Colonic mucosa (tissue), 4 donors: ENCODE results near the gene MAGI3. TPM values are rescaled to one million over a fixed set of nuclear protein-coding genes. Genes with fewer than 3 reads are reported as not detected.

Source experiments
- DNase-seq: peaks from one replicate; pipeline ENCODE4 v3.0.0-alpha.2; 2020
- H3K27ac ChIP-seq: fragments of 200-600 bp; one replicate; pipeline ENCODE4 v1.8.0; 2021
- H3K27me3 ChIP-seq: fragments of 200-600 bp; one replicate; pipeline ENCODE4 v1.8.0; 2021
- H3K36me3 ChIP-seq: fragments of 200-600 bp; one replicate; pipeline ENCODE4 v1.8.0; 2021
- H3K4me1 ChIP-seq: fragments of 200-600 bp; one replicate; pipeline ENCODE4 v1.8.0; 2021; ENCODE audit warnings: mild to moderate bottlenecking
- H3K4me3 ChIP-seq: fragments of 200-600 bp; one replicate; pipeline ENCODE4 v1.8.0; 2021
- H3K9ac ChIP-seq, 2 donors: one replicate each; pipeline ENCODE4 v1.7.0; 2013; ENCODE audit warnings: control low read depth in 2 of 2, low read depth in 2 of 2, low read length in 2 of 2
- H3K9me3 ChIP-seq: fragments of 200-600 bp; one replicate; pipeline ENCODE4 v1.8.0; 2021
- CTCF ChIP-seq: fragments of 200-600 bp; IDR thresholded peaks from one replicate; pipeline ENCODE4 v1.8.0; 2022; ENCODE audit warnings: antibody characterized with exemption, mild to moderate bottlenecking
- intact Hi-C: fragments of 100-400 bp; cut with DNase I; formaldehyde crosslinking; loops from one replicate; pipeline ENCODE4 v1.14.1; 2022
- total RNA-seq, 2 donors: library from RNA; stranded (reverse); fragmentation: NEBNext Ultra II Directional in 1 of 2; extraction: Animal tissue kit (Norgen Biotek cat#: 25700) in 1 of 2; gene quantifications; one replicate each; pipeline ENCODE4 v1.2.1, GENCODE V29; 2021
- donor health status: healthy.
- donor health status: DM: no; HTN: no; CAD: no.
- donor health status: DM: no; HTN: no; CAD: no.

MAGI3 gene
- total RNA-seq, 2 donors from 2014 or later, result 38.2 to 46.5 TPM

DNA sequence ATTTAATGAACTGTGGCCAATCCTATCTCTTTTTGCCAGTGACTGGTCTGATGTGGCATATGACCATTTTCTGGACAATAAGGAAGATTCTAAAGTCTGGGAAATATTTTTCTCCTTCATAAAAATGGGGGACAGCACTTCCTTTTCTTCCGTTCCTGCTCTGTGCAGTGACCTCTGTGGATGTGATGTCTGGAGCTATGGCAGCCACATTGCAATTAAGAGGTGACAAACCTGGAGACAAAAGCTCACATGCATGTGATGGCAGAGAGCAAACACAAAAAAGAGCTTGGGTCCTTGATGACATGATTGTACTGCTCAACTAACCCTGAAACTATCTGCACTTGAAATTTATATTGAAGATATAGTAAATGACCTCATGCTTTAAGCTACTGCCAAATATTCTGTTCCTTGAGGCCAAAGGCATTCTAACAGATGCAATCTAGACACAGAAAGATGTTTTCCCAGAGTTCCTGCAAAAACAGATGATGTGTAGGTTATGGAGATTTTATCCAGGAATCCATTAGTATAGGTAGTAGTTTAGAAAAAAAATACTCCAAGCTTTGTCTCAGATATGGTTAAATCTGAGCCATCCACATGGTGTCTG lies 2.2 kb upstream of the MAGI3 start:
- Histone ChIP-seq H3K9me3 (no peaks in the 10 kb centered on the region), H3K4me3 (no peak overlapping the region), H3K27ac (peak overlapping the region; percentile 88), H3K9ac (peak overlapping the region in 1 of 2 donors; percentile 86), H3K27me3 (no peaks in the 10 kb centered on the region), H3K36me3 (no peaks in the 10 kb centered on the region), H3K4me1 (peaks cover under 1% of the 10 kb centered on the region)
- intact Hi-C loops, result loop anchor here (10.0 kb wide), 1 partner anchor 243 kb away; no protein-coding TSS in a partner anchor
- no peak for TF ChIP-seq CTCF
- DNase-seq, result no peak

GRCh38 chr1:113388621-113389358 lies 1.5 kb upstream of the MAGI3 start:
- Histone ChIP-seq H3K27me3 (no peaks in the 10 kb centered on the region), H3K9me3 (no peaks in the 10 kb centered on the region), H3K4me3 (peak overlapping the region; percentile 80), H3K36me3 (no peaks in the 10 kb centered on the region), H3K27ac (peak overlapping the region; percentile 88), H3K9ac (peak overlapping the region; percentile 68 to 86), H3K4me1 (peaks cover 5% of the 10 kb centered on the region)
- intact Hi-C loops, result loop anchor here (10.0 kb wide), 1 partner anchor 244 kb away; no protein-coding TSS in a partner anchor
- DNase-seq, result peak; percentile 65
- no peak for TF ChIP-seq CTCF

GRCh38 chr1:113389359-113389952 lies 859 bp upstream of the MAGI3 start:
- Histone ChIP-seq H3K9me3 (no peaks in the 10 kb centered on the region), H3K27me3 (no peaks in the 10 kb centered on the region), H3K4me1 (peaks cover 5% of the 10 kb centered on the region), H3K36me3 (no peaks in the 10 kb centered on the region), H3K27ac (peak overlapping the region; percentile 88), H3K9ac (peak overlapping the region; percentile 68 to 86), H3K4me3 (peak overlapping the region; percentile 80)
- DNase-seq, result no peak
- intact Hi-C loops, result loop anchor here (10.0 kb wide), 1 partner anchor 245 kb away; no protein-coding TSS in a partner anchor
- no peak for TF ChIP-seq CTCF

- H3K27me3 ChIP-seq, result no peaks in the 10 kb centered on the region
- no peaks in the 10 kb centered on the region for H3K9me3 ChIP-seq
- H3K27ac ChIP-seq, result peak overlapping the region; percentile 88
- H3K36me3 ChIP-seq, result no peaks in the 10 kb centered on the region
- peaks cover 5% of the 10 kb centered on the region for H3K4me1 ChIP-seq
- peak overlapping the region; percentile 80 for H3K4me3 ChIP-seq
- peak; percentile 86 for DNase-seq
- no peak for TF ChIP-seq CTCF
- peak overlapping the region; percentile 93 to 96 for H3K9ac ChIP-seq
- intact Hi-C loops, result no loop called here
Measured at GRCh38 chr1:113390871-113391648, 745 bp downstream of the MAGI3 start.
